ENCODE measurements around the gene RPL21. TPM values are rescaled to one million over a fixed set of nuclear protein-coding genes. Genes with fewer than 3 reads are reported as not detected.
"Not testable (repeated sequence)": the region's sequence is repeated elsewhere in the genome, so short reads cannot be mapped to it uniquely, and the experiment has no call there.

RPL21 gene
- 100 to 1,000 TPM; 713 to 959 TPM for total RNA-seq

DNA sequence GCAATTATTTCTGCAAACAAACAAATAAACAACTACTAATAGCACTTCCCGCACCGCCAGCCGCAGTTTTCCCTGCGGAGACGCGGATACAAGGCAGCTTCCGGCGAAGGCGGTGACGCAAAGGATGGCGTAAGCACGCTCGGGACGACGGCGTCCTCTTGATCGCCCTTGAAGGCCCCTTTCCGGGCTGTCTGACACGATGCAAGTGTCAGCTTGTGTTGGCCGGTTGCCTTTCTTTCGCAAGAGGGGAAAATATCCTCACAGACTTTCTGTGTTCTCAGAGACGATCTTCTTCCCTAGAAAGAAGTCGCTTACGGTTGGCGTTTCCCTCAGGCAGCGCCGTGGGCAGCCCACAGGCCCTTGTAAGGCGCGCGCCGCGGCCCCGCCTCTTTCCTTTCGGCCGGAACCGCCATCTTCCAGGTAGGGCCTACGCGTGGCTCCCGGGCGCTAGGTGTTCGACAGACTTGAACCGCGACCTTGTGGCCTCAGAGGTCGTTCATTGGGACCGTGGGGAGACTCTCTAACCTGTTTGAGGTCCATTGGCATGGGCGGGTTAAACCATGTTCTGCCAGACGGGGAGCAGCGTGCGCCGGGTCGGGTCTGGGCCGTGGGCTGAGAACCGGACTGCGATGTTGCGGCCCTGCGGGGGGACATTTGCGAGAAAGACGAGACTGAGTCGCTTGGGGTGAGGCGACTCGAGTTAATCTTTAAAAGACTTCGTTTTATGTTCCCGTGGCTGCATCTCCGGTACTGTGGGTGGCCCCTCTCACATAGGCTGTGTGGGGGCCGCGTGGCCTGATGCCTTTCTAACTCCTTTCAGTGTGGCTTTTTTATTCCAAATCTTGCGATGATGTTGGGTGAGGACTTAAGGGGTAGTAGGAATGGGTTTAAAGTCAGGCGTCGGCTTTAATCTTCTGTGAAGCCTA is at the start of gene RPL21:
Gene RPL21, plus strand, starts transcription at position 393 of the 926 bp plus-strand sequence. CDS start 2,219 bp downstream, outside the sequence.
- CTCF ChIA-PET = interaction anchor here (1.1 kb wide), 1 partner anchor 10 kb away, joined by 3 read pairs; no protein-coding TSS in a partner anchor
- POLR2A ChIA-PET = interaction anchor here (0.6 kb wide), 1 partner anchor 79 kb away, joined by 4 read pairs; no protein-coding TSS in a partner anchor
- peaks cover 43% of the 10 kb centered on the region for H3K4me1 Mint-ChIP-seq

GRCh38 chr13:27201661-27202060 is 49.7 kb upstream of the RPL21 start:
- no peaks in the 10 kb centered on the region for H3K36me3 Mint-ChIP-seq (ENCODE audit: low read depth)
- H3K27me3 Mint-ChIP-seq = no peaks in the 10 kb centered on the region
- no peak overlapping the region for H3K4me3 Mint-ChIP-seq
- no peak for DNase-seq
- ChIA-PET POLR2A (no interaction called here), CTCF (no interaction called here)
- no peaks in the 10 kb centered on the region for H3K4me1 Mint-ChIP-seq
- H3K9me3 Mint-ChIP-seq = peaks cover 5% of the 10 kb centered on the region
- H3K27ac Mint-ChIP-seq = no peak overlapping the region

More for the DNA sequence above, at the start of gene RPL21:
- Mint-ChIP-seq H3K9me3 (no peaks in the 10 kb centered on the region), H3K36me3 (ENCODE audit: low read depth) (peaks cover 42% of the 10 kb centered on the region), H3K27ac (peak within 1 kb of the TSS; percentile 99), H3K4me3 (peak within 1 kb of the TSS; percentile 93), H3K27me3 (no peaks in the 10 kb centered on the region)
- DNase-seq = peak; percentile 92

- POLR2A ChIA-PET = no interaction called here
- Mint-ChIP-seq H3K36me3 (ENCODE audit: low read depth) (no peaks in the 10 kb centered on the region), H3K27ac (no peak overlapping the region), H3K9me3 (no peaks in the 10 kb centered on the region), H3K4me1 (no peaks in the 10 kb centered on the region), H3K27me3 (no peaks in the 10 kb centered on the region), H3K4me3 (no peak overlapping the region)
- CTCF ChIA-PET = no interaction called here
- no peak for DNase-seq
These were observed 48.2 kb upstream of the RPL21 start for GRCh38 chr13:27203186-27203585.

GRCh38 chr13:27203854-27204253 is 47.5 kb upstream of the RPL21 start:
- Mint-ChIP-seq H3K4me3 (no peak overlapping the region), H3K27me3 (no peaks in the 10 kb centered on the region), H3K36me3 (ENCODE audit: low read depth) (no peaks in the 10 kb centered on the region), H3K4me1 (no peaks in the 10 kb centered on the region), H3K27ac (no peak overlapping the region), H3K9me3 (no peaks in the 10 kb centered on the region)
- ChIA-PET POLR2A (no interaction called here), CTCF (interaction anchor here (0.5 kb wide), 1 partner anchor 69 kb away, joined by 3 read pairs; no protein-coding TSS in a partner anchor)
- DNase-seq = no peak

- Mint-ChIP-seq H3K36me3 (ENCODE audit: low read depth) (no peaks in the 10 kb centered on the region), H3K9me3 (peaks cover 1% of the 10 kb centered on the region), H3K27me3 (no peaks in the 10 kb centered on the region), H3K4me1 (peaks cover 7% of the 10 kb centered on the region), H3K4me3 (no peak overlapping the region), H3K27ac (no peak overlapping the region)
- DNase-seq = no peak
- POLR2A ChIA-PET = interaction anchor here (0.6 kb wide), 1 partner anchor 35 kb away, joined by 4 read pairs; no protein-coding TSS in a partner anchor
- CTCF ChIA-PET = interaction anchor here (0.7 to 2.0 kb wide), 2 partner anchors 10 to 13 kb away, joined by 3 to 5 read pairs; no protein-coding TSS in a partner anchor
These were observed 42.8 kb upstream of the RPL21 start for GRCh38 chr13:27208514-27208913.

DNA sequence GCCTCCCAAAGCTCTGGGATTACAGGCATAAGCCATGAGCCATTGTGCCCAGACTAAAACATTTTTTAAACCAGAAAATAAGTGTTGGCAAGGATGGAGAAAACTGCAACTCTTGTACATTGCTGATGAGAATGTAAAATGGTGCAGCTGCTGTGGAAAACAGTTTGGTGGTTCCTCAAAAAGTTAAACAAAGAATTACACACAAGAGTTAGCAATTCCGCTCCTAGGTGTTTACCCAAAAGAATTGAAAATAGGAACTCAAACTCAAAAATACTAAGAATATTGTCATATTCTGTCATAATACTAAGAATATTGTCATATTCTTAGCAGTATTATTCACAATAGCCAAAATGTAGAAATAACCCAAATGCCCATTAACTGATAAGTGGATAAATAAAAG is 40.1 kb upstream of the RPL21 start:
- H3K27ac Mint-ChIP-seq = no peak overlapping the region
- no peaks in the 10 kb centered on the region for H3K27me3 Mint-ChIP-seq
- no peak overlapping the region for H3K4me3 Mint-ChIP-seq
- no peaks in the 10 kb centered on the region for H3K36me3 Mint-ChIP-seq (ENCODE audit: low read depth)
- DNase-seq = no peak
- peaks cover 7% of the 10 kb centered on the region for H3K4me1 Mint-ChIP-seq
- ChIA-PET POLR2A (no interaction called here), CTCF (interaction anchor here (0.6 to 1.6 kb wide), 3 partner anchors 29 to 660 kb away, joined by 3 to 5 read pairs (median 3); no protein-coding TSS in a partner anchor)
- peaks cover 1% of the 10 kb centered on the region for H3K9me3 Mint-ChIP-seq

- no peak for DNase-seq
- Mint-ChIP-seq H3K4me1 (peaks cover 7% of the 10 kb centered on the region), H3K4me3 (no peak overlapping the region), H3K27me3 (no peaks in the 10 kb centered on the region), H3K9me3 (peaks cover 1% of the 10 kb centered on the region), H3K27ac (no peak overlapping the region), H3K36me3 (ENCODE audit: low read depth) (no peaks in the 10 kb centered on the region)
- ChIA-PET CTCF (interaction anchor here (1.6 kb wide), 2 partner anchors 28 to 61 kb away, joined by 3 read pairs; no protein-coding TSS in a partner anchor), POLR2A (no interaction called here)
These were observed 39.5 kb upstream of the RPL21 start for GRCh38 chr13:27211771-27212364.

- H3K4me1 Mint-ChIP-seq; DNase-seq; H3K9me3 Mint-ChIP-seq; H3K36me3 Mint-ChIP-seq (ENCODE audit: low read depth); CTCF ChIA-PET; H3K4me3 Mint-ChIP-seq; H3K27me3 Mint-ChIP-seq; H3K27ac Mint-ChIP-seq; POLR2A ChIA-PET: not testable (repeated sequence)
These were observed 38.0 kb upstream of the RPL21 start for GRCh38 chr13:27213386-27213785.

GRCh38 chr13:27217791-27218190 is 33.6 kb upstream of the RPL21 start:
- POLR2A ChIA-PET; H3K27ac Mint-ChIP-seq; H3K36me3 Mint-ChIP-seq (ENCODE audit: low read depth); H3K4me1 Mint-ChIP-seq; CTCF ChIA-PET; H3K9me3 Mint-ChIP-seq; DNase-seq; H3K27me3 Mint-ChIP-seq; H3K4me3 Mint-ChIP-seq: not testable (repeated sequence)

DNA sequence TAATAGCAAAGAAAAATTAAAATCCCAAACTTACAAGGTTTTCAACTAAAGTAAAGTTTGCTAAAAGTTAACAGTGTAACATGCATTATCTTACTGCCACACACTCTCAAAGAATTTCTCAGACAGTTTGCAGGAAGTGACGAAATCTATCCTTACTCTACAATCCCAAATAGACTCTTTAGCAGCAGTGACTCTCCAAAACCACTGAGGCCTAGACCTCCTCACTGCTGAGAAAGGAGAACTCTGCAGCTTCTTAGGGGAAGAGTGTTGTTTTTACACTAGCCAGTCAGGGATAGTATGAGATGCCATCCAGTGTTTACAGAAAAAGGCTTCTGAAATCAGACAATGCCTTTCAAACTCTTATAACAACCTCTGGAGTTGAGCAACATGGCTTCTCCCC is 32.5 kb upstream of the RPL21 start:
- H3K4me1 Mint-ChIP-seq; CTCF ChIA-PET; H3K27me3 Mint-ChIP-seq; POLR2A ChIA-PET; H3K27ac Mint-ChIP-seq; H3K9me3 Mint-ChIP-seq; DNase-seq; H3K36me3 Mint-ChIP-seq (ENCODE audit: low read depth); H3K4me3 Mint-ChIP-seq: not testable (repeated sequence)

- POLR2A ChIA-PET = no interaction called here
- CTCF ChIA-PET = interaction anchor here (0.6 kb wide), 1 partner anchor 59 kb away, joined by 5 read pairs; no protein-coding TSS in a partner anchor
- no peak for DNase-seq
- H3K36me3 Mint-ChIP-seq (ENCODE audit: low read depth) = no peaks in the 10 kb centered on the region
- no peak overlapping the region for H3K27ac Mint-ChIP-seq
- H3K27me3 Mint-ChIP-seq = peaks cover 4% of the 10 kb centered on the region
- H3K9me3 Mint-ChIP-seq = no peaks in the 10 kb centered on the region
- no peak overlapping the region for H3K4me3 Mint-ChIP-seq
- no peaks in the 10 kb centered on the region for H3K4me1 Mint-ChIP-seq
These were observed 31.7 kb upstream of the RPL21 start for GRCh38 chr13:27219611-27220010.

- CTCF ChIA-PET; H3K4me1 Mint-ChIP-seq; H3K27ac Mint-ChIP-seq; POLR2A ChIA-PET; DNase-seq; H3K27me3 Mint-ChIP-seq; H3K9me3 Mint-ChIP-seq; H3K36me3 Mint-ChIP-seq (ENCODE audit: low read depth); H3K4me3 Mint-ChIP-seq: not testable (repeated sequence)
These were observed 29.3 kb upstream of the RPL21 start for GRCh38 chr13:27222100-27222499.

DNA sequence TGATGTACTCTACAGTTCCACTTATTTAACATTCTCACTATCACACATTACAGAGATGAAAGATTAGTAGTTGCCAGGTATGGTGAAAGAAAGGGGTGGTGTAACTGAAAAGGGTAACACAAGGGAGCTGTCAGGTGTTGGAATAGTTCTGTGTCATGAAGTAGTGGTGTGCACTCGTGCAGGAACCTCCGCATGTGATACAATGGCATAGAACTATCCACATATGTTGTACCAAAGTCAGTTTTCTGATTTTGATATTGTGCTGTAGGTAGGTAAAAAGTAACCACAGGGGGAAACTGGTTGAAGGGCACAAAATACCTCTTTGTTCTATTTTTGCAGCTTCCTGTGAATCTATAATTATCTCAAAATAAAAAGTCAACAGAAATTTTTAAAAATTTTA is 24.4 kb upstream of the RPL21 start:
- H3K27me3 Mint-ChIP-seq = peaks cover 12% of the 10 kb centered on the region
- CTCF ChIA-PET = interaction anchor here (1.1 to 1.4 kb wide), 2 partner anchors 20 kb away, joined by 3 read pairs; no protein-coding TSS in a partner anchor
- peaks cover 2% of the 10 kb centered on the region for H3K36me3 Mint-ChIP-seq (ENCODE audit: low read depth)
- POLR2A ChIA-PET = no interaction called here
- no peak overlapping the region for H3K27ac Mint-ChIP-seq
- H3K4me1 Mint-ChIP-seq = no peaks in the 10 kb centered on the region
- peaks cover 5% of the 10 kb centered on the region for H3K9me3 Mint-ChIP-seq
- H3K4me3 Mint-ChIP-seq = no peak overlapping the region
- DNase-seq = no peak

Measured in activated CD4-positive, alpha-beta T cell treated with anti-CD3 and anti-CD28 coated beads, Interleukin-2, amount 10 ng/mL, durations not matched to agents 7 days and 5 days (primary cell).